Measurements from ENCODE around the gene C6orf52. TPM values are rescaled to one million over a fixed set of nuclear protein-coding genes. Genes with fewer than 3 reads are reported as not detected.
A peak's percentile ranks its signal among the peaks of the same experiment; 100 is the strongest.

Gene C6orf52
- total and polyA plus RNA-seq, 9 of the 15 experiments (the other 6 are each of a cell fraction or from before 2014, with no cell fraction given), result 6.7 to 37.0 (median 11.1) TPM

DNA sequence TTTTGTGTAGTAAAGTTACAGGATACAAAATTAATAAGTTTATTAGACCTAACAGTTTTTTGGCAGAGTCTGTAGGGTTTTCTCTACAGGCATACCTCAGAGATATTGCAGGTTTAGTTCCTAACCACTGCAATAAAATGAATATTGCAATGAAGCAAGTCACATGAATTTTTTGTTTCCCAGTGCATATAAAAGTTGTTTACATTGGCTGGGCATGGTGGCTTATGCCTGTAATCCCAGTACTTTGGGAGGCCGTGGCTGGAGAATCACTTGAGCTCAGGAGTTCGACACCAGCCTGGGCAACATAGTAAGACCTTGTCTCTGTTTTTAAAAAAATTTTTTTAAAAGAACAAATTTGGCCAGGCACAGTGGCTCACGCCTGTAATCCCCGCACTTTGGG, 16.0 kb downstream of the C6orf52 start (continued):
- TF ChIP-seq SMC3 (conservative IDR thresholded peaks at IDR 0.05; ENCODE audit: insufficient read depth, low read depth, low read length), result no peak
- no peak for TF ChIP-seq ZNF551 (CRISPR knock-in tag; IDR thresholded peaks at IDR 0.05)

DNA sequence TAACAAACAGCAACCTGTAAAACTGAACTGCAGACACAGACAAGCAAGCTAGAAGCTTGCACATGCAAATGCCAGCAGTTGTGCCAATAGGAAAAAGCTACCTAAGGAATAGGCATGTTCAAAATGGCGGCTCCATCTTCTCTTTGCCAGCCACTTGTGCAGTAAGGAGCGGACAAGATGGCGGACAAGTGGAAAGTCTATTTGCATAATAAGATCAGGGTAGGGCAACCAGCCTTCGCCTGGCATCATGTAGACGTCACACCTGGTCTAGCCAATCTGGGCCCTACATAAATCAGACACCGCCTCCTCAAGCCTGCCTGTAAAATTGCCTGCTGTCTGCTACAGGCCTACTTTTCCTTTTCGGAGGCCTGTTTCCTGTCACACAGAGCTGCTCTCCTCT, 18.0 kb downstream of the C6orf52 start:
- CTCF ChIA-PET (ENCODE audit: low intra/inter-chr PET ratio), result no interaction called here
- H2AFZ ChIP-seq (ENCODE audit: low read depth, low read length), result peak overlapping the region; percentile 11; the same call in 1 of the 2 replicates
- H3K27me3 ChIP-seq (ENCODE audit: control insufficient read depth in 2 of 2, insufficient read depth in 2 of 2, low read length in 2 of 2), result no peaks in the 10 kb centered on the region
- no peak overlapping the region for H3K4me3 ChIP-seq
- H3K79me2 ChIP-seq (ENCODE audit: control insufficient read depth, insufficient read depth, low read length), result no peaks in the 10 kb centered on the region
- BruUV-seq (replicated peaks), result no TSS peak
- no peaks in the 10 kb centered on the region for H3K36me3 ChIP-seq (ENCODE audit: control insufficient read depth, insufficient read depth, low read length)
- intact Hi-C loops (cut with micrococcal nuclease), result no loop called here
- H3K27ac ChIP-seq (ENCODE audit: extremely low read depth, low read depth, low read length), result no peak overlapping the region
- H3K4me2 ChIP-seq (ENCODE audit: insufficient read depth, low read length), result no peak overlapping the region
- no peaks in the 10 kb centered on the region for H3K4me1 ChIP-seq (replicated peaks in 1 of 2; ENCODE audit: control insufficient read depth in 2 of 2, insufficient read depth in 2 of 2, low read length in 2 of 2)
- TF ChIP-seq FIP1L1 (IDR thresholded peaks at IDR 0.05; ENCODE audit: low read depth, low read length, poor library complexity, severe bottlenecking) (no peak), YY1 (IDR thresholded peaks at IDR 0.05; ENCODE audit: borderline replicate concordance in 1 of 3, control insufficient read depth in 1 of 3, extremely low read depth in 1 of 3, insufficient read depth in 3 of 3, insufficient read length in 1 of 3, insufficient replicate concordance in 2 of 3, low read depth in 1 of 3, low read length in 2 of 3) (peak in 1 of 3 experiments; percentile 67)
- DNase-seq (ENCODE audit: extremely low read depth in 1 of 4, low spot score in 3 of 4) (no peak), ATAC-seq (no peak; the same call in 2 of the 3 replicates), FAIRE-seq (no peak)
- in situ Hi-C loops (cut with MboI), result no loop called here
- POLR2A ChIA-PET, result no interaction called here
- no peaks in the 10 kb centered on the region for H3K9me1 ChIP-seq (ENCODE audit: control insufficient read depth, insufficient read depth, low read length)
- no peaks in the 10 kb centered on the region for H4K20me1 ChIP-seq (replicated peaks; ENCODE audit: control insufficient read depth, insufficient read depth, low read length)
- no peak overlapping the region for H3K9ac ChIP-seq (ENCODE audit: insufficient read depth in 1 of 2, low read depth in 2 of 2, low read length in 2 of 2)
- 71% methylated on average over 7 of the region's 7 CpGs for WGBS (ENCODE audit: insufficient coverage, low coverage, missing lambda C conversion rate)
- no peaks in the 10 kb centered on the region for H3K9me3 ChIP-seq (replicated peaks; ENCODE audit: control insufficient read depth, insufficient read depth, low read depth, low read length)
